HG03442 (cell line): Measurements from ENCODE around the gene ACR.
A peak's percentile ranks its signal among the peaks of the same experiment; 100 is the strongest.
"Not testable (repeated sequence)": the region's sequence is repeated elsewhere in the genome, so short reads cannot be mapped to it uniquely, and the experiment has no call there.

Experiments
- ATAC-seq: cut with Tn5 transposase; IDR thresholded peaks from one replicate; pipeline ENCODE4 v1.9.1; 2021; ENCODE audit warnings: mild to moderate bottlenecking, moderate library complexity; ENCODE audit not compliant: unreplicated experiment

Gene ACR

GRCh38 chr22:50761829-50762228 lies 23.8 kb downstream of the ACR start:
- not testable (repeated sequence) for ATAC-seq

- ATAC-seq, result not testable (repeated sequence)
These were observed 26.3 kb downstream of the ACR start for GRCh38 chr22:50764288-50764687.

GRCh38 chr22:50775132-50775531 lies 37.1 kb downstream of the ACR start:
- not testable (repeated sequence) for ATAC-seq

GRCh38 chr22:50777631-50778030 lies 39.6 kb downstream of the ACR start:
- not testable (repeated sequence) for ATAC-seq

GRCh38 chr22:50780244-50780643 lies 42.2 kb downstream of the ACR start:
- ATAC-seq, result not testable (repeated sequence)

GRCh38 chr22:50782253-50782652 lies 44.2 kb downstream of the ACR start:
- not testable (repeated sequence) for ATAC-seq

GRCh38 chr22:50783033-50783879 lies 45.3 kb downstream of the ACR start, which contains the start of gene RABL2B:
Gene RABL2B (minus strand): TSS chr22:50783636. CDS start chr22:50782294, 1,342 bp downstream.
- peak; percentile 90 for ATAC-seq

GRCh38 chr22:50783880-50784276 lies 45.9 kb downstream of the ACR start:
- peak; percentile 13 for ATAC-seq

GRCh38 chr22:50785289-50785688 lies 47.3 kb downstream of the ACR start:
- not testable (repeated sequence) for ATAC-seq

GRCh38 chr22:50786936-50787335 lies 48.9 kb downstream of the ACR start:
- ATAC-seq, result not testable (repeated sequence)
